Measurements from ENCODE around the gene PTPN14. TPM values are rescaled to one million over a fixed set of nuclear protein-coding genes. Genes with fewer than 3 reads are reported as not detected.

Gene PTPN14
- polyA plus RNA-seq, 4 donors: 0.45 to 6.1 (median 3.2) TPM

DNA sequence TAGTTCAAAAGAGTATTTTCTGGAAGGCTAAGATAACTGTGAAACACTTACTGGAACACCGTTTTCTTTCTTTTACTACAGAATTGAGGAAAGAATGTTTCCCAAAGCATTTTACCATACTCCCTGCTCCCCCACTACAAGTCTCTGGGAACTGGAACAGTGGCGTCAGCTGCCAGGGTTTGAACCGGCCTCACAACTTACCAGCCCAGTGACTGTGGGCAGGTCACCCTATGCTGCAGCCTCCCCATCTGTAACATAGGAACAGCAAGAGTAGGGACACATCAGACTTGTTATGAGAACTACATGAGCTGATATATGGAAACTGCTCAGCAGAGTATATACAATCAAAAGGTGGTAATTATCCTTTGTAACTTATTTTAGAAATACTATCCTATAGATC lies 91.5 kb downstream of the PTPN14 start:
- Histone ChIP-seq H3K4me1 (ENCODE audit: control insufficient read depth in 3 of 3, insufficient read depth in 2 of 3, low read depth in 1 of 3, low read length in 2 of 3) (no peaks in the 10 kb centered on the region), H3K27ac (ENCODE audit: low read depth in 1 of 3, low read length in 2 of 3) (no peak overlapping the region), H3K9me3 (ENCODE audit: control insufficient read depth in 2 of 2, insufficient read depth in 1 of 2, low read depth in 1 of 2, low read length in 1 of 2) (no peaks in the 10 kb centered on the region), H3K36me3 (ENCODE audit: control insufficient read depth in 3 of 3, insufficient read depth in 2 of 3, low read depth in 1 of 3, low read length in 3 of 3) (peaks cover 0 to 9% (median 0%) of the 10 kb centered on the region in 3 donors), H3K27me3 (ENCODE audit: control insufficient read depth in 3 of 3, insufficient read depth in 3 of 3, low read length in 3 of 3) (no peaks in the 10 kb centered on the region), H3K4me3 (ENCODE audit: low read depth in 1 of 3, low read length in 3 of 3) (no peak overlapping the region)
- DNase-seq (no peak), FAIRE-seq (no peak)
- WGBS, 3 donors: 86 to 92% (median 88%) methylated on average over 3 of the region's 3 CpGs

DNA sequence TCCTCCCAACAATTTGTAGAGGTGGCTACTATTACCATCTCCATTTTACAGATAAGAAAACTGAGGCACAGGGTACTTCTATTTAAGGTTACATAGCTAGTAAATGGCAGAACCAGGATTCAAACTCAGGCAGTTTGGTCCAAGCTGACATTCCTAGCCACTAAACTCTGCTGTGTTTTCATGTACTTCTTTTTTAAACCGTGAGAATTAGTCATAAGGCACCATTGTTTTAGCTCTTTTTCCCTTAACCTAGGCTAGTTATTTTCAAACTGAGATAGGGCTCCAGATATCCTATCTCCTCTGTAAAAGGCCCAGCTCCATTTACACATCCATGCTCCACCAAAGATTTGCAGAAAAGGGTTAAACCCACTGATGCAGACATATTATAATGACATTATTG lies 92.9 kb downstream of the PTPN14 start:
- DNase-seq: no peak

DNA sequence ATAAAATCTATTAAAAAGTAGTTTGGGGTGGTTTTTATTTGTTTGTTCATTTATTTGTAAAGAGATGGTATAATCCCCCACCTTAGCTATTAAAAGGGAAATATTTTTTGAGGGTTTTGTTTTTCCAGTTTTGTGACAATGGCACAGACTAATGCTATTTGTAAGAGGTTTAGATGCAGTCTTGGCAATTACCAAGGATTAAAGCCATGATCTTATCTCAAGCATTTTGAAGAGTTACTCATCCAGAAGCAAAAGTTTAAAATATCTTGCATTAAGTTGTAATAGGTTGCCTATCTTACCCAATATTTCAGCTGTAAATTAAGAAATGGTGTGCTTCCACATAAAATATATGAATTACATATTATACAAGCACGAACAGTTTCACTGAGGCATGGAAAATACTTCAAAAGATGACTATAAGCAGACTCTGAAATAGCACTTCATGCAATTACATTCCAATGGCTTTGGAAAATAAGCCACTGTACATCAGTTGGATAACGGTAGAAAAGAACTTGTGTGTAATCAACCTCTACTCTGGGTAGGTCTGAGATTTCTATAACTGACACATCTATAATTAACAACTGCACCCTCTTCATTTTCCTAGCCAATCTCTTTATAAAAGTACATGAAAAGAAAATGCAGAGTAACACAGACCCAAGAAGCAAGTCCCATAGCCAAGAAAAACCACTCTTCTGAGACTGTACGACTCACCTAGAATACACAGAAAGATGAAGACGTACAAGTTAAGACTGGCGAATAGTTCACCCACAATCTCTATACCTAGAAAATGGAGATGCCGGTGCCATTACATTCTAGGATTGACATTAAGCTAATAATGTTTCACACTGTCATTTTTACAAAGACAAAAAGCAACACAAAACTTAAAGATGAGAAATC lies 95.2 kb downstream of the PTPN14 start:
- H3K4me1 ChIP-seq (ENCODE audit: control insufficient read depth in 3 of 3, insufficient read depth in 2 of 3, low read depth in 1 of 3, low read length in 2 of 3): no peaks in the 10 kb centered on the region
- H3K9me3 ChIP-seq (ENCODE audit: control insufficient read depth in 2 of 2, insufficient read depth in 1 of 2, low read depth in 1 of 2, low read length in 1 of 2): no peaks in the 10 kb centered on the region
- H3K4me3 ChIP-seq (ENCODE audit: low read depth in 1 of 3, low read length in 3 of 3): no peak overlapping the region
- H3K27ac ChIP-seq (ENCODE audit: low read depth in 1 of 3, low read length in 2 of 3): no peak overlapping the region
- no peak for DNase-seq
- no peaks in the 10 kb centered on the region for H3K36me3 ChIP-seq (ENCODE audit: control insufficient read depth in 3 of 3, insufficient read depth in 2 of 3, low read depth in 1 of 3, low read length in 3 of 3)
- WGBS, 3 donors: 83 to 91% (median 86%) methylated on average over 6 of the region's 6 CpGs
- H3K27me3 ChIP-seq (ENCODE audit: control insufficient read depth in 3 of 3, insufficient read depth in 3 of 3, low read length in 3 of 3): no peaks in the 10 kb centered on the region
- FAIRE-seq: no peak

More for the DNA sequence above, 92.9 kb downstream of the PTPN14 start:
- no peaks in the 10 kb centered on the region for H3K4me1 ChIP-seq (ENCODE audit: control insufficient read depth in 3 of 3, insufficient read depth in 2 of 3, low read depth in 1 of 3, low read length in 2 of 3)
- peaks cover 0 to 2% (median 0%) of the 10 kb centered on the region in 3 donors for H3K36me3 ChIP-seq (ENCODE audit: control insufficient read depth in 3 of 3, insufficient read depth in 2 of 3, low read depth in 1 of 3, low read length in 3 of 3)
- no peak overlapping the region for H3K4me3 ChIP-seq (ENCODE audit: low read depth in 1 of 3, low read length in 3 of 3)
- H3K27me3 ChIP-seq (ENCODE audit: control insufficient read depth in 3 of 3, insufficient read depth in 3 of 3, low read length in 3 of 3): no peaks in the 10 kb centered on the region
- H3K27ac ChIP-seq (ENCODE audit: low read depth in 1 of 3, low read length in 2 of 3): no peak overlapping the region
- 55 to 64% (median 62%) methylated on average over 1 of the region's 1 CpG for WGBS, 3 donors
- no peaks in the 10 kb centered on the region for H3K9me3 ChIP-seq (ENCODE audit: control insufficient read depth in 2 of 2, insufficient read depth in 1 of 2, low read depth in 1 of 2, low read length in 1 of 2)
- no peak for FAIRE-seq

DNA sequence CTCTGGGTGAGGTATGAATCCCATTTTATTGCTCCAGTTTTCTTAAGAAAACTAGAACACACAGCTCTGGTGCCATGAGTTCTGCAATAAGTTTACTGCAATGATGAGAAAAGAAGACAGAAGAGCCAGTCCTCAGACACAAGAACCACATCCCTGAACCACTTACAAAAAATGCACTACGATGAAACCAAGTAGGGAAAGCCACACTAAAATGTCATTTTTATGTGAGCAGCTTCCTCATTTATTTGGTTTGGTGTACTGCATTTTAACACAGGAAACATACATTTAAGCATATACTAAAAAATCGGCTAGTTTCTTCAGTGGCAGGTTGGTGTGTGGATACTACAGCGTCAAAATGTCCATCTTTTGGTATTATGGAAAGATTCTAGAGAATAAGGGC lies 95.9 kb downstream of the PTPN14 start:
- H3K9me3 ChIP-seq (ENCODE audit: control insufficient read depth in 2 of 2, insufficient read depth in 1 of 2, low read depth in 1 of 2, low read length in 1 of 2): no peaks in the 10 kb centered on the region
- DNase-seq (no peak), FAIRE-seq (no peak)
- H3K4me1 ChIP-seq (ENCODE audit: control insufficient read depth in 3 of 3, insufficient read depth in 2 of 3, low read depth in 1 of 3, low read length in 2 of 3): no peaks in the 10 kb centered on the region
- WGBS, 3 donors: 79 to 89% (median 79%) methylated on average over 3 of the region's 3 CpGs
- no peak overlapping the region for H3K4me3 ChIP-seq (ENCODE audit: low read depth in 1 of 3, low read length in 3 of 3)
- no peaks in the 10 kb centered on the region for H3K36me3 ChIP-seq (ENCODE audit: control insufficient read depth in 3 of 3, insufficient read depth in 2 of 3, low read depth in 1 of 3, low read length in 3 of 3)
- H3K27ac ChIP-seq (ENCODE audit: low read depth in 1 of 3, low read length in 2 of 3): no peak overlapping the region
- no peaks in the 10 kb centered on the region for H3K27me3 ChIP-seq (ENCODE audit: control insufficient read depth in 3 of 3, insufficient read depth in 3 of 3, low read length in 3 of 3)

DNA sequence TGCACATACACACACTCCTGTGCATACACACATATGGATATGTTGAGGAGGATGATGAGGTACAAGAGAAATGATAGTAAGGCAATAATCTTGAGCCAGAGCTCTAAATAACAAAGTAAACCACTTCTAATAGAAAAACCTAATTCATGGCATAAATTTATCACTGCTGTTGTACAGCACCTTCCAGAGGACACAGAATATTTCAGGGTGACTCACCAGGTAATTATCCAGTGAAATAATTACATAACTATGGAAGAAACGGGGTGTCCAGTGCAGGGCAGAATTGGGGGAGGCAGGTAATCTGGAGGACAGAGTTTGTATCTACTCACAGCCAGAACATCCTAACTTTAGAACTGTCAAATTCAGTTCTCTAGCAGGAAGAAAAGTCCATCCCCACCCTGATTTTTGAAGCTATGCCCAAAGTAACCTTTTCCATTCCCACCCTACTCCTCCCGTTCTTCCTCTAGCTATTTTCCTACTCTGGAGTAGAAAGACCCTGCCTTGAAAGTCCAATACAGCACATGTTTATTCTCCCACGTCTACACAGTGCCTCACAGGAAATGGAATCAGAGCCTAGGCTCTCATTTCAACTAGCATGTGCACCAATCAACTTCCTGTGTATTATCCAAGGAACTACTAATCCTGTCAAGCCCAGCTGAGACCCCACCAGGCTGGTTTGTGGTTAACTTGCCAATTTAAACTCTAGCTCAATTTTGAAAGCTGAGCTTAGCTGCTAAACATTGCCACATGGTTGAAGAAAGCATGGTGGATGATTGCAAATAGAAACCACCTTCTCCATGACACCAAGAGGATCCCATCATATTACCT lies 96.6 kb downstream of the PTPN14 start:
- no peaks in the 10 kb centered on the region for H3K4me1 ChIP-seq (ENCODE audit: control insufficient read depth in 3 of 3, insufficient read depth in 2 of 3, low read depth in 1 of 3, low read length in 2 of 3)
- no peak overlapping the region for H3K27ac ChIP-seq (ENCODE audit: low read depth in 1 of 3, low read length in 2 of 3)
- DNase-seq (no peak), FAIRE-seq (no peak)
- no peaks in the 10 kb centered on the region for H3K27me3 ChIP-seq (ENCODE audit: control insufficient read depth in 3 of 3, insufficient read depth in 3 of 3, low read length in 3 of 3)
- no peaks in the 10 kb centered on the region for H3K36me3 ChIP-seq (ENCODE audit: control insufficient read depth in 3 of 3, insufficient read depth in 2 of 3, low read depth in 1 of 3, low read length in 3 of 3)
- WGBS, 3 donors: 35 to 48% (median 48%) methylated on average over 3 of the region's 3 CpGs
- H3K4me3 ChIP-seq (ENCODE audit: low read depth in 1 of 3, low read length in 3 of 3): no peak overlapping the region
- no peaks in the 10 kb centered on the region for H3K9me3 ChIP-seq (ENCODE audit: control insufficient read depth in 2 of 2, insufficient read depth in 1 of 2, low read depth in 1 of 2, low read length in 1 of 2)

DNA sequence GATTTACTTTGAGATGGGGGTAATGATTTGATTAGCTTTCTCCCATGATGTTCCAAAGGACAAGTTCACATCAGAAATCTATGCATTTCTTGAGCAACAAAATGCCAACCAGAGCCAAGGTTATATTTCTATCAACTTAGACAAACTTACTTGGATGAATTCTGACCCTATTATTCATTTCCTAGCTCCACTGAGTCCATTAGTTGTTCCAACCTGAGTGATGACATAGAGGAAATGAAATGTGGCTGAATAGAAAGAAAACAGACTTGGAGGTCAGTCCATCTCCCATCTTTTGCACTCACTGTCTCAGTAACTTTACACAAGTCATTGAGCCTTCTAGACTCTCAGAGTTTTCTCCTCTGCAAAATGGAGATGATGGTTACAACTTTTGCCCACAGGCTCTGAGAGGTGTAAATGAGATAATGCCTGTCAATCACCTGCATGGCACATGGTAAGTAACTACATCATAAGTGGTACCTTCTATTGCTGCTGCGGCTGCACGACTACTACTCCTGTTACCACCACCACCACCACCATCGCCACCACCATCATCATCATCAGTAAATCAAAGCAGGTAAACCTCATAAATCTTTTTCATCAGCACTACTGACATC lies 98.2 kb downstream of the PTPN14 start:
- no peak for FAIRE-seq
- Histone ChIP-seq H3K36me3 (ENCODE audit: control insufficient read depth in 3 of 3, insufficient read depth in 2 of 3, low read depth in 1 of 3, low read length in 3 of 3) (no peaks in the 10 kb centered on the region), H3K9me3 (ENCODE audit: control insufficient read depth in 2 of 2, insufficient read depth in 1 of 2, low read depth in 1 of 2, low read length in 1 of 2) (no peaks in the 10 kb centered on the region), H3K27ac (ENCODE audit: low read depth in 1 of 3, low read length in 2 of 3) (no peak overlapping the region), H3K4me3 (ENCODE audit: low read depth in 1 of 3, low read length in 3 of 3) (no peak overlapping the region), H3K27me3 (ENCODE audit: control insufficient read depth in 3 of 3, insufficient read depth in 3 of 3, low read length in 3 of 3) (no peaks in the 10 kb centered on the region), H3K4me1 (ENCODE audit: control insufficient read depth in 3 of 3, insufficient read depth in 2 of 3, low read depth in 1 of 3, low read length in 2 of 3) (no peaks in the 10 kb centered on the region)
- 91 to 97% (median 92%) methylated on average over 3 of the region's 3 CpGs for WGBS, 3 donors
- DNase-seq: no peak

DNA sequence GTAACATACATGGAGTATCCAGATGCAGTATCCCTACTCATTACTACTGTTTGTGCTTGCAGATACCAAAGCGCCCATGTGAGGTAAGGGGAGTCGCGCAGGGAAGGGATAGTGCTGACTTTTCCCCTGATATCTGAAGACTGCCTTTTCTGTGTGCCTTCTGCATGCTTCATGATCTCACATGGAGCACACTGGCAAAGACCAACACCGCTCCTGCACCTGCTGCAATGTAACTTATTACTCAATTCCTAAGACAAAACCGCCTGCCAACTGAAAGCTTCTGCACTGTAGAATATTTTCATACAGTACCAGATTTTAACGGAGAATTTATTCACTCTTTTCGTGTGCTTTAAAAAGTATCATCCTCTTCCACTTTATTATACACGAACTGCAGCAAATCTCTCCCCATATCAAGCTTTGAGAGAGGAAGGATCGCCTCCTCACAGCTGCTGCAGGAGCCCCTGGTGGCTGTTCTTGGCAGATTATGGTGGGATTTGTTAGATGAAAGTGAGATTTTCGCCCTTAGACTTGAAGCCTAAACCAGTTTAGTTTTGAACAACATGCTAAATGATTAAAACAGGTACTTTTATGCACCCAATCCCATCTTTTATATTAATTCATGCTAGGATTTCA lies 99.1 kb downstream of the PTPN14 start:
- FAIRE-seq (no peak), DNase-seq (no peak)
- no peaks in the 10 kb centered on the region for H3K36me3 ChIP-seq (ENCODE audit: control insufficient read depth in 3 of 3, insufficient read depth in 2 of 3, low read depth in 1 of 3, low read length in 3 of 3)
- no peak overlapping the region for H3K4me3 ChIP-seq (ENCODE audit: low read depth in 1 of 3, low read length in 3 of 3)
- H3K27me3 ChIP-seq (ENCODE audit: control insufficient read depth in 3 of 3, insufficient read depth in 3 of 3, low read length in 3 of 3): no peaks in the 10 kb centered on the region
- no peaks in the 10 kb centered on the region for H3K4me1 ChIP-seq (ENCODE audit: control insufficient read depth in 3 of 3, insufficient read depth in 2 of 3, low read depth in 1 of 3, low read length in 2 of 3)
- 90 to 93% (median 92%) methylated on average over 10 of the region's 10 CpGs for WGBS, 3 donors
- H3K27ac ChIP-seq (ENCODE audit: low read depth in 1 of 3, low read length in 2 of 3): no peak overlapping the region
- H3K9me3 ChIP-seq (ENCODE audit: control insufficient read depth in 2 of 2, insufficient read depth in 1 of 2, low read depth in 1 of 2, low read length in 1 of 2): no peaks in the 10 kb centered on the region

DNA sequence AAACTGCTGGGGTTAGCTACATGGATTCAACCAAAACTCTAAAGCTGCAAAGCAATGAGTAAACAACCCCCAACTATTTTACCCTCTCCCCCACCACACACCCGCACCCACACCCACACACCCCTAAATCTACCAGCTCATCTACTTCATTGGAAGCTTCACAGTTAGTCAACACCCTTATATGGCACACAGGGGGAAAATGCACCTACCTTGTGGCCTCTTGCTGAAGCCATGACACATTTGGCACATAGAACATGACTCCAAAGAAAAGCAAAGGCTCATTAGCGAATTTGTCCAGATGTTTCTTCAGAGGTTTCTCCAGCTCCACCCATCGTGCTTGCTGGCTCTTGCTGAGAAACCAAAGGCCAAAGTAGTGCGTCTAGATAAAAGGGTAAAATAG lies 99.8 kb downstream of the PTPN14 start:
- no peak overlapping the region for H3K27ac ChIP-seq (ENCODE audit: low read depth in 1 of 3, low read length in 2 of 3)
- 82 to 86% (median 82%) methylated on average over 4 of the region's 4 CpGs for WGBS, 3 donors
- no peaks in the 10 kb centered on the region for H3K27me3 ChIP-seq (ENCODE audit: control insufficient read depth in 3 of 3, insufficient read depth in 3 of 3, low read length in 3 of 3)
- peaks cover 0 to 5% (median 0%) of the 10 kb centered on the region in 3 donors for H3K4me1 ChIP-seq (ENCODE audit: control insufficient read depth in 3 of 3, insufficient read depth in 2 of 3, low read depth in 1 of 3, low read length in 2 of 3)
- H3K36me3 ChIP-seq (ENCODE audit: control insufficient read depth in 3 of 3, insufficient read depth in 2 of 3, low read depth in 1 of 3, low read length in 3 of 3): no peaks in the 10 kb centered on the region
- no peak for DNase-seq
- H3K9me3 ChIP-seq (ENCODE audit: control insufficient read depth in 2 of 2, insufficient read depth in 1 of 2, low read depth in 1 of 2, low read length in 1 of 2): no peaks in the 10 kb centered on the region
- no peak overlapping the region for H3K4me3 ChIP-seq (ENCODE audit: low read depth in 1 of 3, low read length in 3 of 3)
- FAIRE-seq: no peak

Data from small intestine (tissue), 7 donors.